Left cardiac atrium (tissue), 4 donors: ENCODE measurements around the gene TMEM215. TPM values are rescaled to one million over a fixed set of nuclear protein-coding genes. Genes with fewer than 3 reads are reported as not detected.

ENCODE experiments used
- ATAC-seq, 2 donors: fragments of 200-7000 bp; cut with Tn5 transposase; one replicate each; pipeline ENCODE4 v1.9.1; 2020; ENCODE audit warnings: mild to moderate bottlenecking in 2 of 2, moderate library complexity in 2 of 2
- DNase-seq: peaks from one replicate; pipeline ENCODE4 v3.0.0-alpha.2; 2020
- intact Hi-C, 2 donors: fragments of 100-400 bp; cut with DNase I; formaldehyde crosslinking; loops; one replicate each; pipeline versions ENCODE4 v1.14.1 to v1.15.1; 2022 to 2023
- total RNA-seq, 2 donors: library from RNA; stranded (reverse); fragmentation: NEBNext Ultra II Directional; extraction: Animal tissue kit (Norgen Biotek cat#: 25700); gene quantifications; one replicate each; pipeline ENCODE4 v1.2.1, GENCODE V29; 2021
- donor health status: DM: no; HTN: yes; CAD: no.
- donor health status: DM: no; HTN: yes; CAD: no; lungs with severe emphysema.
- donor health status: DM: yes; HTN: yes; CAD: no.
- donor health status: Dilated cardiomyopathy.

The TMEM215 gene
- total RNA-seq, 2 donors from 2014 or later: not detected

GRCh38 chr9:32825203-32825602, 41.9 kb downstream of the TMEM215 start:
- DNase-seq (no peak), ATAC-seq (no peak)
- intact Hi-C loops: no loop called here

DNA sequence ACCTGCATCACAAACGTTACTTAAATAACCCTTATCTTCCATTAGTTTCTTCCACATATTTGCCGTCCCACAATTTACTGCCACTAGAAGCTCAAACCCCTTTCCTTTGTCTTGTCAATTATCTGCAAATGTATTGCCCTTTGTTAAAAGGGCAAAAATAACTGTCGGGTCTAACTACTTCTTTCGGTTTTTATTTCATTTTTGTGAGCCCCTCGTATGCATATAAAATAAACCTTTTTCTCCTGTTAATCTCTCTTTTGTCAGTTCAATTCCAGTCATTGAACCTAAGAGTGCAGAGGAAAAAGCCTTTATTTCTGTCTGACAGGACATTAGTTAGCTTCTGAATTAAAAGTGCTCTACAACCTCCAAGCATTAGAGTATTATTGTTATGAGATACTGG, 45.5 kb downstream of the TMEM215 start:
- no peak for DNase-seq
- intact Hi-C loops: no loop called here
- no peak for ATAC-seq

DNA sequence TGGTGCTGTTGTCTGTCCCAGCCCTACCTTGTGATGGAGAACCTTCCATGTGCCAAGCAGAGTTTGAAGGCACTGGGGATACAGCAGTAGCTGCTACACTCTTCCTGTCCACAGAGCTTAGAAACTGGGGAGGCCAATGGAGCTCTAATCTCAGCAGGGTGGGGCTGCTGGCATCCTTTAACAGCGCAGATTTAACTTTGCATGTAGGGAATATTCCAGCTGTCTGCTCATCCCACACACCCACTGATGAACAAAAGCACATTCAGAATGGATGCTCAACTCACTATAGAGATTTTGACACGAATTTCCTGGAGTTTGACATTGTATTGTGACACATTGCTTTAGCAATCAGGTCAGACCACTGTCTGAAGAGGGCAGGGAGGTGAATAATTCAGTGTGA, 49.0 kb downstream of the TMEM215 start:
- ATAC-seq (no peak), DNase-seq (no peak)
- intact Hi-C loops: no loop called here

Other genes with a start within 250 kb of the TMEM215 start
- gene SMIM27, start 231.2 kb upstream of the TMEM215 start, total RNA-seq: 10 to 100 TPM; 15.1 to 17.9 TPM
- gene TOPORS, start 231.0 kb upstream of the TMEM215 start, total RNA-seq: 1 to 10 TPM; 8.5 to 9.5 TPM
- gene NDUFB6, start 210.4 kb upstream of the TMEM215 start, total RNA-seq: 100 to 1,000 TPM; 113 to 127 TPM
- not detected for gene TAF1L, start 147.9 kb upstream of the TMEM215 start, total RNA-seq
- gene APTX, start 218.1 kb downstream of the TMEM215 start, total RNA-seq: 10 to 100 TPM; 13.4 to 15.6 TPM
- gene DNAJA1, start 241.7 kb downstream of the TMEM215 start, total RNA-seq: 10 to 100 TPM; 75.5 to 93.2 TPM